PFSK-1 (cell line): ENCODE measurements around the gene ERC2.

Experiments
- FOXP2 ChIP-seq: optimal IDR thresholded peaks from 2 replicates; pipeline ENCODE3; 2011; ENCODE audit warnings: borderline replicate concordance, control low read depth, inconsistent platforms; ENCODE audit not compliant: insufficient read depth; ENCODE audit errors: extremely low read length, extremely low read depth
- POLR2AphosphoS5 ChIP-seq: IDR thresholded peaks from 2 replicates; pipeline ENCODE4 v1.6.1; 2012; ENCODE audit warnings: low read depth, mild to moderate bottlenecking, control low read depth, low read length, moderate library complexity
- SIN3A ChIP-seq: IDR thresholded peaks from 2 replicates; pipeline ENCODE4 v1.6.1; 2012; ENCODE audit warnings: mild to moderate bottlenecking, low read length, moderate library complexity, borderline replicate concordance; ENCODE audit not compliant: insufficient read depth
- TAF1 ChIP-seq: IDR thresholded peaks from 2 replicates; pipeline ENCODE4 v1.6.1; 2012; ENCODE audit warnings: low read length, control low read depth, borderline replicate concordance; ENCODE audit not compliant: insufficient read depth
- TF ChIP-seq, protein P1 (sequence below), 2 experiments: IDR thresholded peaks; 2 replicates each; pipeline versions ENCODE4 v1.6.1 to v1.8.0; 2011 to 2012; ENCODE audit warnings: low read depth in 2 of 2, low read length in 2 of 2, control low read depth in 1 of 2, inconsistent platforms in 1 of 2, mild to moderate bottlenecking in 1 of 2, moderate library complexity in 1 of 2; ENCODE audit not compliant: insufficient read depth in 1 of 2

ERC2 gene

DNA sequence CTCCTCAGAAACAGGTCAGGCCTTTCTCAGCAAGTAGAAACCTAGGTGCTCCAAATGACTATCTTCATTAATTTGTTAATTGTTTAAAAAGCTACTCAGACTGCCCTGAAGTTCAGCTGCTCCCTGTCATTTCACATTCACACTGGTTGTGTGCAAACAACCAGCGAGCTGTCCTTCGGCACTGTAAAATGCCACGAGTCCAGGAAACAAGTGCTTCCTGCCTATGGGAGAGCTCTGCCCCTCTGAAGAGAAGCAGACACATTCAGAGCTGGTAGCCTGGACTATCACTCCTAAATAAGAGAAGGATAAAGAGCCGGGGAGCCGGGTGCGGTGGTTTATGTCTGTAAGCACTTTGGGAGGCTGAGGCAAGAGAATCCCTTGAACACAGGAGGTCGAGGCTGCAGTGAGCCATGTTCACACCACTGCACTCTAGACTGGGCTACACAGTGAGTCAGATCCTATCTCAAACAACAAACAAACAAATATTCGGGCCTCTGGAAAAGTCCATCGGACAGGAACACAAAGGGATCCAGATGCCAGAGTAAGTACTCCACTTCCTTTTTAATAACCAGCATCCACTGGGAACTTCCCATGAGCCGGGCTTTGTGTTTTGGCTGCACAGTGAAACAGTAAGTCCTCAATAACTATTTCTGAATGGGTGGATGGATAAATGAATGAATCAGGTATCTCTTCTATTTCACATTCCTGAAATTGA lies 866.7 kb downstream of the ERC2 start:
- TF ChIP-seq POLR2AphosphoS5 (no peak), FOXP2 (no peak), SIN3A (no peak), TAF1 (no peak)
- TF ChIP-seq, protein P1, sequence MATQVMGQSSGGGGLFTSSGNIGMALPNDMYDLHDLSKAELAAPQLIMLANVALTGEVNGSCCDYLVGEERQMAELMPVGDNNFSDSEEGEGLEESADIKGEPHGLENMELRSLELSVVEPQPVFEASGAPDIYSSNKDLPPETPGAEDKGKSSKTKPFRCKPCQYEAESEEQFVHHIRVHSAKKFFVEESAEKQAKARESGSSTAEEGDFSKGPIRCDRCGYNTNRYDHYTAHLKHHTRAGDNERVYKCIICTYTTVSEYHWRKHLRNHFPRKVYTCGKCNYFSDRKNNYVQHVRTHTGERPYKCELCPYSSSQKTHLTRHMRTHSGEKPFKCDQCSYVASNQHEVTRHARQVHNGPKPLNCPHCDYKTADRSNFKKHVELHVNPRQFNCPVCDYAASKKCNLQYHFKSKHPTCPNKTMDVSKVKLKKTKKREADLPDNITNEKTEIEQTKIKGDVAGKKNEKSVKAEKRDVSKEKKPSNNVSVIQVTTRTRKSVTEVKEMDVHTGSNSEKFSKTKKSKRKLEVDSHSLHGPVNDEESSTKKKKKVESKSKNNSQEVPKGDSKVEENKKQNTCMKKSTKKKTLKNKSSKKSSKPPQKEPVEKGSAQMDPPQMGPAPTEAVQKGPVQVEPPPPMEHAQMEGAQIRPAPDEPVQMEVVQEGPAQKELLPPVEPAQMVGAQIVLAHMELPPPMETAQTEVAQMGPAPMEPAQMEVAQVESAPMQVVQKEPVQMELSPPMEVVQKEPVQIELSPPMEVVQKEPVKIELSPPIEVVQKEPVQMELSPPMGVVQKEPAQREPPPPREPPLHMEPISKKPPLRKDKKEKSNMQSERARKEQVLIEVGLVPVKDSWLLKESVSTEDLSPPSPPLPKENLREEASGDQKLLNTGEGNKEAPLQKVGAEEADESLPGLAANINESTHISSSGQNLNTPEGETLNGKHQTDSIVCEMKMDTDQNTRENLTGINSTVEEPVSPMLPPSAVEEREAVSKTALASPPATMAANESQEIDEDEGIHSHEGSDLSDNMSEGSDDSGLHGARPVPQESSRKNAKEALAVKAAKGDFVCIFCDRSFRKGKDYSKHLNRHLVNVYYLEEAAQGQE (IDR thresholded peaks at IDR 0.05; ENCODE audit: insufficient read depth in 1 of 2, low read depth in 2 of 2, low read length in 2 of 2), result no peak

DNA sequence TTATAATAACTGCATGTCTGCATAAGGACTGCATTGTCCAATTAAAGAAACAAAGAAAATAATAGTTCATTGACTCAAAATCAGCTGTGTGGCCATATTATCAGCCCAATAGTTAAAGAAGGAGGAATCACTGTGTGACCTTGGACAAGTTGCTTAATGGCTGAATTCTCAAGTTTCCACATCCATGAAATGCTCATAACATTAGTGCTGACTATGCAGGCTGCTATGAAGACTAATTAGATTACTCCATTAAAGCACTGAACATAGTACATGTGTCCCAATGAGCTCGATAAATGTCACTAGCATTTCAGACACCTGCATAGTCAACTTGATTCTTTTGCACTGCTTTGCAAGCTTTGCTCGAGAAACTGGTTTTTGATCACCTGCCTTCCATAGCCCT lies 870.0 kb downstream of the ERC2 start:
- TF ChIP-seq, protein P1 (IDR thresholded peaks at IDR 0.05; ENCODE audit: insufficient read depth in 1 of 2, low read depth in 2 of 2, low read length in 2 of 2), result no peak
- no peak for TF ChIP-seq SIN3A
- no peak for TF ChIP-seq TAF1
- TF ChIP-seq POLR2AphosphoS5, result no peak
- no peak for TF ChIP-seq FOXP2

DNA sequence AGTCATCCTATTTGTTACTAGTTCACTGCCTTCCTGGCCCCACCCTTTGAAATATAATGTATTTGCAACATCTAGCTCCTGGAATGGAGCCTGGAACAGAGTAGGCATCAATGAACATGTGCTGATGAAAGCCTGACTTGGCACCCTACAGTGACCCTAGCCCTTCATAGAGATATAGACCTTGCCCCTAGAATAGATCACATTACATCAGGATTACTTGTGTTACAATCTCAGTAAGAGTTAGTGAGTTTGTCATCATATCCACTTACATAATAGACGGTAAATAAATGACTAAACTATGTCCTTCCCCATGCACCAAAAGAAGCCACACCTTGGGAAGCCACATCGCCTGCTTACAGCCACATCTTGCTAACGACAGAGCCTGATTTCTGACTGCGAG lies 870.6 kb downstream of the ERC2 start:
- TF ChIP-seq FOXP2, result no peak

DNA sequence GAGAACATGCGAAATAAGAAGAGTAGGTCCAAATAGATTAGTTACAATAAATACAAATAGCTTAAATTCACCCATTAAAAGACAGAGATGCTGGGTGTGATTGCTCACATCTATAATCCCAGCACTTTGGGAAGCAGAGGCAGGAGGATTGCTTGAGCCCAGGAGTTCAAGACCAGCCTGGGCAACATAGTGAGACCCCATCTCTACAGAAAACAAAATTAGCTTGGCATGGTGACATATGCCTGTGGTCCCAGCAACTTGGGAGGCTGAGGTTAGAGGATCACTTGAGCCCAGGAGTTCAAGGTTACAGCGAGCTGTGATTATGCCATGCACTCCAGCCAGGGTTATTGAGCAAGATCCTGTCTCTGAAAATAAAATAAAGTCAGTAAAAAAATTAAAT lies 872.1 kb downstream of the ERC2 start:
- TF ChIP-seq, protein P1 (IDR thresholded peaks at IDR 0.05; ENCODE audit: insufficient read depth in 1 of 2, low read depth in 2 of 2, low read length in 2 of 2), result no peak
- TF ChIP-seq FOXP2, result no peak
- no peak for TF ChIP-seq TAF1
- no peak for TF ChIP-seq POLR2AphosphoS5
- no peak for TF ChIP-seq SIN3A

- TF ChIP-seq FOXP2 (no peak), TAF1 (no peak)
- TF ChIP-seq, protein P1 (IDR thresholded peaks at IDR 0.05; ENCODE audit: insufficient read depth in 1 of 2, low read depth in 2 of 2, low read length in 2 of 2), result no peak
These were observed 872.8 kb downstream of the ERC2 start for GRCh38 chr3:55595420-55595819.
